Measurements from ENCODE around the gene DSCAML1. TPM values are rescaled to one million over a fixed set of nuclear protein-coding genes. Genes with fewer than 3 reads are reported as not detected.

DSCAML1 gene
- total and polyA plus RNA-seq, 2 of the 8 experiments (the other 6 are each of a cell fraction or from before 2014, with no cell fraction given): 0.19 to 0.24 TPM

GRCh38 chr11:117612177-117612576, 184.8 kb downstream of the DSCAML1 start:
- peak overlapping the region; percentile 90; the same call in 1 of the 2 replicates for H2BK15ac ChIP-seq (ENCODE audit: low read length)
- peaks cover 0 to 30% (median 21%) of the 10 kb centered on the region in 4 experiments; a peak in 5 of 7 replicates for H3K4me1 ChIP-seq (replicated peaks in 1 of 4; ENCODE audit: control insufficient read depth in 3 of 4, insufficient read depth in 4 of 4, low read length in 3 of 4)
- no peak overlapping the region for H3K4ac ChIP-seq (replicated peaks; ENCODE audit: insufficient read length, low read depth, low read length)
- H4K5ac ChIP-seq (ENCODE audit: insufficient read length, low read depth, low read length): no peak overlapping the region
- H2AFZ ChIP-seq (ENCODE audit: low read length): no peak overlapping the region
- no peaks in the 10 kb centered on the region for H3K79me2 ChIP-seq (ENCODE audit: control insufficient read depth in 1 of 2, insufficient read depth in 2 of 2, low read length in 2 of 2)
- H3K4me3 ChIP-seq (ENCODE audit: extremely low read depth in 1 of 4, insufficient read depth in 2 of 4, low read depth in 3 of 4, low read length in 4 of 4): no peak overlapping the region
- H2BK120ac ChIP-seq (replicated peaks; ENCODE audit: low read depth, low read length): no peak overlapping the region
- H3K23ac ChIP-seq (ENCODE audit: insufficient read length): no peak overlapping the region
- no peaks in the 10 kb centered on the region for H4K20me1 ChIP-seq (replicated peaks in 1 of 2; ENCODE audit: control insufficient read depth in 1 of 2, insufficient read depth in 2 of 2, low read length in 2 of 2)
- DNase-seq (ENCODE audit: low read depth in 1 of 2, low spot score in 2 of 2) (no peak), FAIRE-seq (no peak)
- H2AK5ac ChIP-seq (ENCODE audit: low read depth, low read length): 0 out of 2 replicates have a peak overlapping the region, but pooled peaks have one; percentile 75
- no peak overlapping the region for H3K4me2 ChIP-seq (ENCODE audit: insufficient read depth in 1 of 2, low read depth in 2 of 2, low read length in 2 of 2)
- 85% methylated on average over 7 of the region's 7 CpGs; no CpG with 5 or more reads in 1 of the 2 experiments for WGBS, 2 experiments (ENCODE audit: extremely low coverage in 1 of 2, insufficient coverage in 1 of 2, insufficient read length in 1 of 2, insufficient replicate concordance in 2 of 2, low coverage in 1 of 2, low lambda C conversion rate in 2 of 2, missing lambda C conversion rate in 1 of 2)
- no peaks in the 10 kb centered on the region for H3K79me1 ChIP-seq (ENCODE audit: low read depth, low read length)
- ChIA-PET CTCF (ENCODE audit: partially characterized antibody) (interaction anchor here (1.1 to 4.4 kb wide), 4 partner anchors 9 to 334 kb away, joined by 3 to 27 read pairs (median 6); no protein-coding TSS in a partner anchor), POLR2A (ENCODE audit: partially characterized antibody) (interaction anchor here (0.6 kb wide), 1 partner anchor 8 kb away, joined by 3 read pairs; no protein-coding TSS in a partner anchor)
- H2BK5ac ChIP-seq (ENCODE audit: low read depth, low read length): peak overlapping the region; percentile 38; the same call in 1 of the 2 replicates
- no peaks in the 10 kb centered on the region for H3K23me2 ChIP-seq (ENCODE audit: low read depth, low read length)
- H3K18ac ChIP-seq (ENCODE audit: extremely low read depth, low read length): 0 out of 2 replicates have a peak overlapping the region, but pooled peaks have one; percentile 13
- H3K56ac ChIP-seq (replicated peaks; ENCODE audit: insufficient read length, low read depth, low read length): no peak overlapping the region
- peaks cover 0 to 2% (median 1%) of the 10 kb centered on the region in 4 experiments; a peak in 2 of 7 replicates for H3K27me3 ChIP-seq (replicated peaks in 1 of 4; ENCODE audit: control insufficient read depth in 3 of 4, extremely low read depth in 1 of 4, insufficient read depth in 3 of 4, low read length in 3 of 4)
- no peaks in the 10 kb centered on the region for H3K36me3 ChIP-seq (ENCODE audit: control insufficient read depth in 2 of 4, insufficient read depth in 4 of 4, low read length in 3 of 4)
- no peak overlapping the region for H3K9ac ChIP-seq (replicated peaks in 1 of 4; ENCODE audit: extremely low read depth in 1 of 4, low read depth in 3 of 4, low read length in 3 of 4)
- no peaks in the 10 kb centered on the region for H3K9me3 ChIP-seq (ENCODE audit: insufficient read depth in 2 of 2, low read depth in 1 of 2, low read length in 1 of 2)
- no peak overlapping the region for H4K91ac ChIP-seq (replicated peaks; ENCODE audit: insufficient read length, low read length)
- H2BK20ac ChIP-seq (ENCODE audit: low read length): no peak overlapping the region
- no peak overlapping the region for H3K14ac ChIP-seq (ENCODE audit: insufficient read length)
- H3K27ac ChIP-seq (ENCODE audit: low read depth, low read length): no peak overlapping the region
- H4K8ac ChIP-seq (ENCODE audit: extremely low read depth, insufficient read depth, low read length): no peak overlapping the region
- H2BK12ac ChIP-seq (ENCODE audit: low read depth, low read length): peak overlapping the region; percentile 82; the same call in 1 of the 2 replicates
- no peak for TF ChIP-seq RNF2 (IDR thresholded peaks at IDR 0.05; ENCODE audit: borderline replicate concordance, low read depth, low read length, missing control alignments, poor library complexity, severe bottlenecking)
- TF ChIP-seq EGR1 (IDR thresholded peaks at IDR 0.05; ENCODE audit: borderline replicate concordance, low read depth, low read length): no peak
- TF ChIP-seq GABPA (IDR thresholded peaks at IDR 0.05; ENCODE audit: borderline replicate concordance, insufficient read depth, low read length): no peak
- no peak for TF ChIP-seq POU5F1 (IDR thresholded peaks at IDR 0.05; ENCODE audit: low read depth, low read length)

All from H1 (cell line).